Keratinocyte (primary cell): ENCODE data around the gene VCL.

Experiments used
- EZH2 ChIP-seq: IDR thresholded peaks from one replicate; pipeline ENCODE4 v1.6.1; 2012; ENCODE audit warnings: inconsistent platforms, mild to moderate bottlenecking, low read length, moderate library complexity
- TF ChIP-seq, protein P1 (sequence below), 3 experiments: IDR thresholded peaks in 1 of 3; conservative IDR thresholded peaks in 1 of 3; optimal IDR thresholded peaks in 1 of 3; 2 replicates in 2 of 3; 3 replicates in 1 of 3; pipeline versions ENCODE3 to v1.5.1; 2011; ENCODE audit warnings: low read length in 3 of 3, mild to moderate bottlenecking in 3 of 3, moderate library complexity in 2 of 3, control low read depth in 1 of 3, inconsistent platforms in 1 of 3; ENCODE audit not compliant: insufficient read depth in 2 of 3; ENCODE audit errors: extremely low read depth in 1 of 3

DNA sequence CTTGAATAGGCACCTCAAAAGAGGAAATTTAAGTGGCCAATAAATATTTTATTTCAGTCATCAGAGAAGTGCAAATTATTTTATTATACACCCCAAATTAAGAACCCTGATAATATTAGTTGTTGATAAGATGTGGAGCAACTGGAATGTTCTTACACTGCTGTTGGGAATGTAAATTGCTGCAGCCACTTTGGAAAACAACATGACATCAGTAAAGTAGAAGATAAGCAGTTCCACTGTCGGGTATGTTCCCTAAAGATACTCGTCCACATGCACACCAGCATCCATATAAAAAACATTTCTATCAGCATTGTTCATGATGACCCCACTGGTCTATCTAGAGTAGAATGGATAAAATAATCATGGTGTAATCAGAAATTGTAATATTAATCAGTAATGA lies 46.5 kb downstream of the VCL start:
- TF ChIP-seq, protein P1, sequence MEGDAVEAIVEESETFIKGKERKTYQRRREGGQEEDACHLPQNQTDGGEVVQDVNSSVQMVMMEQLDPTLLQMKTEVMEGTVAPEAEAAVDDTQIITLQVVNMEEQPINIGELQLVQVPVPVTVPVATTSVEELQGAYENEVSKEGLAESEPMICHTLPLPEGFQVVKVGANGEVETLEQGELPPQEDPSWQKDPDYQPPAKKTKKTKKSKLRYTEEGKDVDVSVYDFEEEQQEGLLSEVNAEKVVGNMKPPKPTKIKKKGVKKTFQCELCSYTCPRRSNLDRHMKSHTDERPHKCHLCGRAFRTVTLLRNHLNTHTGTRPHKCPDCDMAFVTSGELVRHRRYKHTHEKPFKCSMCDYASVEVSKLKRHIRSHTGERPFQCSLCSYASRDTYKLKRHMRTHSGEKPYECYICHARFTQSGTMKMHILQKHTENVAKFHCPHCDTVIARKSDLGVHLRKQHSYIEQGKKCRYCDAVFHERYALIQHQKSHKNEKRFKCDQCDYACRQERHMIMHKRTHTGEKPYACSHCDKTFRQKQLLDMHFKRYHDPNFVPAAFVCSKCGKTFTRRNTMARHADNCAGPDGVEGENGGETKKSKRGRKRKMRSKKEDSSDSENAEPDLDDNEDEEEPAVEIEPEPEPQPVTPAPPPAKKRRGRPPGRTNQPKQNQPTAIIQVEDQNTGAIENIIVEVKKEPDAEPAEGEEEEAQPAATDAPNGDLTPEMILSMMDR (optimal IDR thresholded peaks at IDR 0.05 in 1 of 3, IDR thresholded peaks at IDR 0.05 in 1 of 3, conservative IDR thresholded peaks at IDR 0.05 in 1 of 3; ENCODE audit: extremely low read depth in 1 of 3, insufficient read depth in 2 of 3, low read length in 3 of 3) = no peak
- no peak for TF ChIP-seq EZH2
